Right atrium auricular region (tissue), 2 donors: ENCODE measurements around the gene MLX. TPM values are rescaled to one million over a fixed set of nuclear protein-coding genes. Genes with fewer than 3 reads are reported as not detected.
A peak's percentile ranks its signal among the peaks of the same experiment; 100 is the strongest.

Source experiments
- DNase-seq: peaks from one replicate; pipeline ENCODE4 v3.0.0-alpha.2; 2019; ENCODE audit warnings: low spot score
- H3K27ac ChIP-seq, 2 donors: fragments of 200-600 bp; sonication (generic); 1 replicate in 1 of 2; 2 replicates in 1 of 2; pipeline ENCODE4 v1.5.1; 2016 to 2019
- H3K27me3 ChIP-seq, 2 donors: fragments of 200-600 bp; sonication (generic); one replicate each; pipeline versions ENCODE4 v1.5.1 to v1.6.0; 2017 to 2019
- H3K36me3 ChIP-seq: fragments of 200-600 bp; sonication (generic); one replicate; pipeline ENCODE4 v1.5.1; 2016
- H3K4me1 ChIP-seq, 2 donors: fragments of 200-600 bp; sonication (generic); one replicate each; pipeline versions ENCODE4 v1.5.1 to v1.6.0; 2017 to 2019
- H3K4me3 ChIP-seq, 2 donors: fragments of 200-600 bp; sonication (generic); 1 replicate in 1 of 2; 2 replicates in 1 of 2; pipeline ENCODE4 v1.5.1; 2017 to 2019; ENCODE audit warnings: mild to moderate bottlenecking in 1 of 2, moderate library complexity in 1 of 2
- H3K9me3 ChIP-seq, 2 donors: fragments of 200-600 bp; sonication (generic); one replicate each; pipeline ENCODE4 v1.5.1; 2019
- total RNA-seq, 2 donors: library from RNA; depleted of rRNA; stranded (reverse); fragments of >200 nt; gene quantifications; one replicate each; pipeline ENCODE4 v1.1.0, GENCODE V29; 2016
- TF ChIP-seq, protein P1 (sequence below), 2 donors: fragments of 200-600 bp; sonication (generic); IDR thresholded peaks; one replicate each; pipeline ENCODE4 v1.5.1; 2019; ENCODE audit warnings: antibody characterized with exemption in 2 of 2

MLX gene, protein sequence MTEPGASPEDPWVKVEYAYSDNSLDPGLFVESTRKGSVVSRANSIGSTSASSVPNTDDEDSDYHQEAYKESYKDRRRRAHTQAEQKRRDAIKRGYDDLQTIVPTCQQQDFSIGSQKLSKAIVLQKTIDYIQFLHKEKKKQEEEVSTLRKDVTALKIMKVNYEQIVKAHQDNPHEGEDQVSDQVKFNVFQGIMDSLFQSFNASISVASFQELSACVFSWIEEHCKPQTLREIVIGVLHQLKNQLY
- 10 to 100 TPM; 40.1 to 63.6 TPM for total RNA-seq

DNA sequence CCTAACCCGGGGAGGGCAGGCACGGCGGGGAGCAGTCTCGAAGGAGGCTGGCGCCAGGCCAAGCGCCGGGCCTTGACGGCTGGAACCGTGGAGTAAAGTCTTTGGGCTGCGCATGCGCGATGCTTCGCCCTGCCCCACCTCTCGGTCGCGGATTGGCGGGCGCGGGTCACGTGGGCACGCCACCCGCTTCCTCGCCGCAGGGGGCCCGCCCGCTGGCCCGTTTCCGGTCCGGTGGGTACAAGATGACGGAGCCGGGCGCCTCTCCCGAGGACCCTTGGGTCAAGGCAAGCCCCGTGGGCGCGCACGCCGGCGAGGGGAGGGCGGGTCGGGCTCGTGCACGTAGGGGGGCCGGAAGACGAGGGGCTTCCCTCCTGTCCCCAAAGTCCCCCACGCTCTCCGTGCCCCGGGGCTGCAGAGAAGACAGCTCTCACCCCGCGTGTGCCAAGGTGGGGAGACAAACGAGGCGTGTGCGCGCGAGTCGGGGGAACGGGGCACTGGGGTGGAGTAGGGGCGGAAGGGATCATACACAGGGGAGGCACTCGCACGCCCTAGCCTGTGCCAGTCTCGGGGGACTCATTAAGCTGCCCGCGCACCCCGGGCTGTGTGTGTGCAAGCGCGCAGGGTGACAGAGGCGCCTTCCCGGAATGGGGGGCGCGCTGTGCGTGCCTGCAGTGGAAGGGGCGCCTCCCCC is at the start of gene MLX:
Gene MLX, plus strand, starts transcription at position 218 of the 691 bp plus-strand sequence. Its CDS starts 25 bp downstream, at position 243.
- TF ChIP-seq, protein P1, sequence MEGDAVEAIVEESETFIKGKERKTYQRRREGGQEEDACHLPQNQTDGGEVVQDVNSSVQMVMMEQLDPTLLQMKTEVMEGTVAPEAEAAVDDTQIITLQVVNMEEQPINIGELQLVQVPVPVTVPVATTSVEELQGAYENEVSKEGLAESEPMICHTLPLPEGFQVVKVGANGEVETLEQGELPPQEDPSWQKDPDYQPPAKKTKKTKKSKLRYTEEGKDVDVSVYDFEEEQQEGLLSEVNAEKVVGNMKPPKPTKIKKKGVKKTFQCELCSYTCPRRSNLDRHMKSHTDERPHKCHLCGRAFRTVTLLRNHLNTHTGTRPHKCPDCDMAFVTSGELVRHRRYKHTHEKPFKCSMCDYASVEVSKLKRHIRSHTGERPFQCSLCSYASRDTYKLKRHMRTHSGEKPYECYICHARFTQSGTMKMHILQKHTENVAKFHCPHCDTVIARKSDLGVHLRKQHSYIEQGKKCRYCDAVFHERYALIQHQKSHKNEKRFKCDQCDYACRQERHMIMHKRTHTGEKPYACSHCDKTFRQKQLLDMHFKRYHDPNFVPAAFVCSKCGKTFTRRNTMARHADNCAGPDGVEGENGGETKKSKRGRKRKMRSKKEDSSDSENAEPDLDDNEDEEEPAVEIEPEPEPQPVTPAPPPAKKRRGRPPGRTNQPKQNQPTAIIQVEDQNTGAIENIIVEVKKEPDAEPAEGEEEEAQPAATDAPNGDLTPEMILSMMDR (IDR thresholded peaks at IDR 0.05): no peak
- Histone ChIP-seq H3K36me3 (peaks cover 56% of the 10 kb centered on the region), H3K9me3 (no peaks in the 10 kb centered on the region), H3K27me3 (no peaks in the 10 kb centered on the region), H3K4me1 (peaks cover 0 to 61% of the 10 kb centered on the region in 2 donors), H3K4me3 (peak within 1 kb of the TSS; percentile 91 to 95), H3K27ac (peak within 1 kb of the TSS; percentile 96 to 98)
- DNase-seq: peak; percentile 95

DNA sequence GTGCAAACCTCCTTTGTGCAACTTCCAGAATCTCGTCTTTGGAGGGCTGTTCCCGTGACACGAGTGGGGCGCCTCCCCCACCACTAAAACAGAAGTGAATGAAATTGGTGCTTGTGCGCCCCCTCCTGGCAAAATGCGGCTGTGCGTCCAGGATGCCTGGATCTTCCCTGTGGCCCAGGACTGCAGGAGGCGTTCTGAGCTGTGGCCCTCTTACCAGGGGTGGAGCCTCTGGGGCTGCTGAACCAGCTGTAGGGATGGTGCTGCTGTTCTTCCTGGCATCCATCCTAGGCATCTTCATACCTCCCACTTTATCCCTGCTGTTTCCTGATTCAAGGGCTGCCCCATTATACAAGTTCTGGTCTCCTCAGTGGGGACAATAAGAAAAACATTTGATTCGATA is 49.4 kb upstream of the MLX start:
- Histone ChIP-seq H3K9me3 (no peaks in the 10 kb centered on the region), H3K27me3 (no peaks in the 10 kb centered on the region), H3K4me1 (peaks cover 4 to 77% of the 10 kb centered on the region in 2 donors), H3K4me3 (no peak overlapping the region), H3K36me3 (peaks cover 15% of the 10 kb centered on the region), H3K27ac (peak overlapping the region; percentile 91 to 98)
- DNase-seq: peak; percentile 95
- TF ChIP-seq, protein P1 (IDR thresholded peaks at IDR 0.05): peak; percentile 77 to 94

DNA sequence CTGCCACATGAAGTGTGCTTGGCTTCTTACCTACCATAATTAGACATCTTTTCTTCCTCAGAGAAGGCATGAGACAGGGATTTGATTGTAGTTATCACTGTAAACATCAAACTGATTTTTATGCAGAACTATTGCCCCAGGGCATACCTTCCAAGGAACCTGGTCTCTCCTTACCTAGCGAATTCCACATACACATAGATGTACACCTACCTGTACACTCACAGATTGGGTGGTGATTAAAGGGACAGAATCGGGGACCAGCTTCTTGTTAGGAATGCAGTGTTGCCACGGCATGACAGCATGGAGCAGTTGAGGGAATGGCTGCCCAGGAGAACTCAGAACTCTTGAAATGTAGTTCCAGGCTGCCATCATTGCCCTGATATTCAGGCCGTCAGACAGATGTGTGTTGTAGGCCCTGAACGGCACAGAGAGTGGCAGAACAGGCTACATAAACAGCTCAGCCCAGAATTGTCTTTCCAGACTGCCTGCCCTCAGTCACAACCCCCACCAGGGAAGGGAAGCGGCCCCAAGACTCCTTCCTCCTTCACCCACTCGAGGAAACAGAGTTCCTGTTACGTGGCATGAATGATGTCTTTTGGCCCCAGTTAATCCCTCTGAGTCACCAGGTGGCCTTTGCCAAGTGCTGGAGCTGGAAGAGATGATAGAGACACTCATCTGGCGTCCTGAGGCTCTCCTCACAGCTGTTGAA is 48.7 kb upstream of the MLX start:
- DNase-seq: peak; percentile 96
- no peaks in the 10 kb centered on the region for H3K9me3 ChIP-seq
- TF ChIP-seq, protein P1 (IDR thresholded peaks at IDR 0.05): no peak
- peaks cover 4 to 79% of the 10 kb centered on the region in 2 donors for H3K4me1 ChIP-seq
- H3K27ac ChIP-seq: peak overlapping the region; percentile 91 to 98
- no peaks in the 10 kb centered on the region for H3K27me3 ChIP-seq
- peaks cover 15% of the 10 kb centered on the region for H3K36me3 ChIP-seq
- H3K4me3 ChIP-seq: no peak overlapping the region

DNA sequence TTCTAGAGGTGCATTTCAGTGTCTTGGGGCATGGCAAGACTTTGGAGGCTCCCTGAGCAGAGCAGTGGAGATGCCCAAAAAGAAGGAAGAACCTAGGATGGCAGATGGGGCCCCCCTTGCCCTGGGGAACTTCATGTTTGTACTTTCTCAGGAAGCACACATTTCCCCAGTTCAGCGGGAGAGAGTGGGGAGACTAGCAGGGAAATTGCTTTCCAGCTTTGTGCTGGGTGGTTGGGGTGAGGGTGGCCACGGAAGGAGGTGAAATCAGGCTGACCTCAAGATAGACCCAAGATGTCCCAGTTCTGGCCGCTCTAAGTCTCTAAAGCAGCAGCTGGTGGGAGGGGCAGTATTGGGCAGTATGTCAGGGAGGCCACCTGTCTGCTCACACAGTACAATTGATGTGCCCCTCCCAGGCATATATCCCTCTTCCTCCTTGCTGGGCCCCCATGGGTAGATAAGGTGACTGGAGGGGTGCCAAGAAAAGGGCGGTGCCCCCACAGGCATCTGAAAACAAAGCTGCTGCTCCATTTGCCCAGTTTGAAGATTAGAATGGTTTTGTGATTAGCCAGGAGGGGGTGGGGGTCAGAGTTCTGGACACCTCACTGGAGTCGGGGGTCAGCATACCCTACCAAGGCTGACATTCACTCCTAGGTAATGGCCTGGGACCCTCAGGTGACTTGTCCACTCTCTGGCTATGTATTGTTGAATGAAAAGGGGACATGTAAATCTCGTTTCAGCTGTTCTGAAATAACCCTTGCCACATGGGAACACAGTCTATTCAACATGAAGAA is 48.0 kb upstream of the MLX start:
- peaks cover 11% of the 10 kb centered on the region for H3K36me3 ChIP-seq
- H3K27me3 ChIP-seq: no peaks in the 10 kb centered on the region
- no peak overlapping the region for H3K4me3 ChIP-seq
- TF ChIP-seq, protein P1 (IDR thresholded peaks at IDR 0.05): no peak
- H3K9me3 ChIP-seq: no peaks in the 10 kb centered on the region
- peak; percentile 77 for DNase-seq
- peak overlapping the region; percentile 91 to 98 for H3K27ac ChIP-seq
- H3K4me1 ChIP-seq: peaks cover 4 to 73% of the 10 kb centered on the region in 2 donors
